GM19438 (cell line): ENCODE measurements around the gene CCDC88C.

ENCODE experiments used
- ATAC-seq: cut with Tn5 transposase; IDR thresholded peaks from one replicate; pipeline ENCODE4 v1.9.1; 2021; ENCODE audit warnings: low read depth; ENCODE audit not compliant: unreplicated experiment

Gene CCDC88C

GRCh38 chr14:91332171-91332985 lies 85.2 kb downstream of the CCDC88C start:
- ATAC-seq = no peak

- ATAC-seq = no peak
These were observed 85.9 kb downstream of the CCDC88C start for GRCh38 chr14:91331721-91332120.

GRCh38 chr14:91330856-91331255 lies 86.8 kb downstream of the CCDC88C start:
- ATAC-seq = no peak

- ATAC-seq = no peak
These were observed 87.4 kb downstream of the CCDC88C start for GRCh38 chr14:91330096-91330696.

GRCh38 chr14:91329486-91330014 lies 88.1 kb downstream of the CCDC88C start:
- ATAC-seq = no peak

- no peak for ATAC-seq
These were observed 89.1 kb downstream of the CCDC88C start for GRCh38 chr14:91328313-91329050.

- ATAC-seq = no peak
These were observed 89.8 kb downstream of the CCDC88C start for GRCh38 chr14:91327661-91328312.

GRCh38 chr14:91327250-91327595 lies 90.4 kb downstream of the CCDC88C start:
- no peak for ATAC-seq

- no peak for ATAC-seq
These were observed 90.9 kb downstream of the CCDC88C start for GRCh38 chr14:91326514-91327249.

GRCh38 chr14:91324606-91325575 lies 92.7 kb downstream of the CCDC88C start:
- ATAC-seq = no peak

- peak; percentile 63 for ATAC-seq
These were observed 93.7 kb downstream of the CCDC88C start for GRCh38 chr14:91323671-91324605.

GRCh38 chr14:91323031-91323430 lies 94.6 kb downstream of the CCDC88C start:
- no peak for ATAC-seq

- no peak for ATAC-seq
These were observed 95.0 kb downstream of the CCDC88C start for GRCh38 chr14:91322623-91323022.

GRCh38 chr14:91321131-91321530 lies 96.5 kb downstream of the CCDC88C start:
- ATAC-seq = no peak

GRCh38 chr14:91320266-91320665 lies 97.4 kb downstream of the CCDC88C start:
- no peak for ATAC-seq

- no peak for ATAC-seq
These were observed 98.7 kb downstream of the CCDC88C start for GRCh38 chr14:91318911-91319310.

- ATAC-seq = no peak
These were observed 100.0 kb downstream of the CCDC88C start for GRCh38 chr14:91317381-91318308.
